ENCODE measurements around the gene EXOSC2.

DNA sequence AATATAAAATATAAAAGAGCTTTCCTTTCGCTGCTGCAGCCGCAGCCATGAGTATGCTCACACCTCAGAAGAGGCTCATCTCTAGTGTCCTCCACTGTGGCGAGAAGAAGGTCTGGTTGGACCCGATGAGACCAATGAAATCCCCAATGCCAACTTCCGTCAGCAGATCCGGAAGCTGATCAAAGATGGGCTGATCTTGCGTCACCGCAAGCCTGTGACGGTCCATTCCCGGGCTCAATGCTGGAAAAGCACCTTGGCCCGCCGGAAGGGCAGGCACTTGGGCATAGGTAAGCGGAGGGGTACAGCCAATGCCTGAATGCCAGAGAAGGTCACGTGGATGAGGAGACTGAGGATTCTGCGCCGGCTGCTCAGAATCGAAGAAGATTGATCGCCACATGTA lies 41.8 kb upstream of the EXOSC2 start:
- TF ChIP-seq, protein P1, sequence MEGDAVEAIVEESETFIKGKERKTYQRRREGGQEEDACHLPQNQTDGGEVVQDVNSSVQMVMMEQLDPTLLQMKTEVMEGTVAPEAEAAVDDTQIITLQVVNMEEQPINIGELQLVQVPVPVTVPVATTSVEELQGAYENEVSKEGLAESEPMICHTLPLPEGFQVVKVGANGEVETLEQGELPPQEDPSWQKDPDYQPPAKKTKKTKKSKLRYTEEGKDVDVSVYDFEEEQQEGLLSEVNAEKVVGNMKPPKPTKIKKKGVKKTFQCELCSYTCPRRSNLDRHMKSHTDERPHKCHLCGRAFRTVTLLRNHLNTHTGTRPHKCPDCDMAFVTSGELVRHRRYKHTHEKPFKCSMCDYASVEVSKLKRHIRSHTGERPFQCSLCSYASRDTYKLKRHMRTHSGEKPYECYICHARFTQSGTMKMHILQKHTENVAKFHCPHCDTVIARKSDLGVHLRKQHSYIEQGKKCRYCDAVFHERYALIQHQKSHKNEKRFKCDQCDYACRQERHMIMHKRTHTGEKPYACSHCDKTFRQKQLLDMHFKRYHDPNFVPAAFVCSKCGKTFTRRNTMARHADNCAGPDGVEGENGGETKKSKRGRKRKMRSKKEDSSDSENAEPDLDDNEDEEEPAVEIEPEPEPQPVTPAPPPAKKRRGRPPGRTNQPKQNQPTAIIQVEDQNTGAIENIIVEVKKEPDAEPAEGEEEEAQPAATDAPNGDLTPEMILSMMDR (conservative IDR thresholded peaks at IDR 0.05; ENCODE audit: low read length) = no peak
- no peak for TF ChIP-seq EZH2phosphoT487 (IDR thresholded peaks at IDR 0.05; ENCODE audit: borderline replicate concordance, low read depth, low read length)

All from OCI-LY7 (cell line).